ENCODE results near the gene POLH. TPM values are rescaled to one million over a fixed set of nuclear protein-coding genes. Genes with fewer than 3 reads are reported as not detected.

The POLH gene
- total RNA-seq, 2 donors from 2014 or later, result 5.5 to 6.2 TPM

DNA sequence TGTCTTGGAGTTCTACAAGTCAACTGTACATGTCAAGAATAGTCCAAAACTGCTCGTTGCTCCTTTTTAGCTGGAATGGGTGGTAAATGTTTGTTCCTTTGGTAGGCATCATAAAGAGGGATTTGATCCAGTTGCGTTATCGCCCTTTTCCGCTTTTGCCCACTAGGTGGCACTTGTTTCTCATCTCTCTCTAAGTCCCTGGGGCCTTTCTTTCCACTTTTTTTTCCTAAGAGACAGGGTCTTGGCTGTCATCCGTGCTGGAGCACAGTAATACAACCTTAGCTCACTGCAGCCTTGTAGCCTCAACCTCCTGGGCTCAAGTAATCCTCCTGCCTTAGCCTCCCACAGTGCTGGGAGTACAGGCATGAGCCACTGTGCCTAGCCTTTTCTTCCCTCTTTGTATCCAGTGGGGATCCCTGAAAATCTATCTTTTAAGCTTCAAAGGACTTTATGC lies 32.4 kb downstream of the POLH start:
- Histone ChIP-seq H3K4me3 (no peak overlapping the region), H3K36me3 (peaks cover 16% of the 10 kb centered on the region), H3K9me3 (no peaks in the 10 kb centered on the region), H3K27ac (no peak overlapping the region), H3K4me1 (no peaks in the 10 kb centered on the region), H3K27me3 (no peaks in the 10 kb centered on the region)
- DNase-seq (ENCODE audit: low spot score), result peak; percentile 73
- TF ChIP-seq, protein P1, sequence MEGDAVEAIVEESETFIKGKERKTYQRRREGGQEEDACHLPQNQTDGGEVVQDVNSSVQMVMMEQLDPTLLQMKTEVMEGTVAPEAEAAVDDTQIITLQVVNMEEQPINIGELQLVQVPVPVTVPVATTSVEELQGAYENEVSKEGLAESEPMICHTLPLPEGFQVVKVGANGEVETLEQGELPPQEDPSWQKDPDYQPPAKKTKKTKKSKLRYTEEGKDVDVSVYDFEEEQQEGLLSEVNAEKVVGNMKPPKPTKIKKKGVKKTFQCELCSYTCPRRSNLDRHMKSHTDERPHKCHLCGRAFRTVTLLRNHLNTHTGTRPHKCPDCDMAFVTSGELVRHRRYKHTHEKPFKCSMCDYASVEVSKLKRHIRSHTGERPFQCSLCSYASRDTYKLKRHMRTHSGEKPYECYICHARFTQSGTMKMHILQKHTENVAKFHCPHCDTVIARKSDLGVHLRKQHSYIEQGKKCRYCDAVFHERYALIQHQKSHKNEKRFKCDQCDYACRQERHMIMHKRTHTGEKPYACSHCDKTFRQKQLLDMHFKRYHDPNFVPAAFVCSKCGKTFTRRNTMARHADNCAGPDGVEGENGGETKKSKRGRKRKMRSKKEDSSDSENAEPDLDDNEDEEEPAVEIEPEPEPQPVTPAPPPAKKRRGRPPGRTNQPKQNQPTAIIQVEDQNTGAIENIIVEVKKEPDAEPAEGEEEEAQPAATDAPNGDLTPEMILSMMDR (IDR thresholded peaks at IDR 0.05), result peak; percentile 82 to 83

DNA sequence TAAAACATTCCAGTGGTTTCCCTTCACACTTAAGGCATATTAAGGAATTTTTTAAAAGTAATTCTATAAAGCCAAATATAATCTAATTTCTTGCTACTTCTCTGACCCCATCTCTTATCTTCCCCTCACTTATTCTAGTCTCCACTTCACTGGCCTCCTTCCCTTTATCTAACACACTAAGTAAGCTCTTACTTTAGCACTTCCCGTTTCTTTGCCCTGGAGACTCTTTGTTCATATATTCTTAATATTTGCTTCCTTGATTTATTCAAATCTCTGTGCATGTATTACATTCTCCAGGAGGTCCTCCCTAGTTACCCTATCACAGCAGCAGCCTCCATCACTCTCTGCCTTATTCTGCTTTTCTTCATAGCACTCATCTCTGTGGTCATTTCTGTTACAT lies 32.8 kb downstream of the POLH start:
- H3K4me1 ChIP-seq, result no peaks in the 10 kb centered on the region
- no peaks in the 10 kb centered on the region for H3K9me3 ChIP-seq
- TF ChIP-seq, protein P1 (IDR thresholded peaks at IDR 0.05), result no peak
- no peak overlapping the region for H3K27ac ChIP-seq
- H3K27me3 ChIP-seq, result no peaks in the 10 kb centered on the region
- H3K4me3 ChIP-seq, result no peak overlapping the region
- no peak for DNase-seq (ENCODE audit: low spot score)
- H3K36me3 ChIP-seq, result peaks cover 21% of the 10 kb centered on the region

- Histone ChIP-seq H3K9me3 (no peaks in the 10 kb centered on the region), H3K27me3 (no peaks in the 10 kb centered on the region), H3K4me3 (no peak overlapping the region), H3K36me3 (peaks cover 27% of the 10 kb centered on the region), H3K4me1 (no peaks in the 10 kb centered on the region), H3K27ac (no peak overlapping the region)
- no peak for DNase-seq (ENCODE audit: low spot score)
- TF ChIP-seq, protein P1 (IDR thresholded peaks at IDR 0.05), result no peak
These were observed 33.4 kb downstream of the POLH start for GRCh38 chr6:43609402-43609801.

DNA sequence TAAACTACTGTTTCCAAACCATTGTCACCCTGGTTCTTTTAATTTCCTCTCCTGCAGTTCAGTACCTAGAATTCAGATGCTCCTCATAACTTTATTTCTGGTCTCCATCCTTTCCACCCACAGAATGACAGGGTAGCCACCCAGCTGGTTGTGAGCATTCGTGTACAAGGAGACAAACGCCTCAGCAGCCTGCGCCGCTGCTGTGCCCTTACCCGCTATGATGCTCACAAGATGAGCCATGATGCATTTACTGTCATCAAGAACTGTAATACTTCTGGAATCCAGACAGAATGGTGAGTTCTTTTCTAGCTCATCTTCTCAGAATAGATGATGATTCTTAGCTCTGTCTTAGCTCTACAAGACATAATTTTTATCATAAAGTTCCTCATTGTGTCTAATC lies 34.4 kb downstream of the POLH start:
- peaks cover 27% of the 10 kb centered on the region for H3K36me3 ChIP-seq
- no peak for DNase-seq (ENCODE audit: low spot score)
- H3K4me3 ChIP-seq, result no peak overlapping the region
- no peak overlapping the region for H3K27ac ChIP-seq
- no peaks in the 10 kb centered on the region for H3K4me1 ChIP-seq
- no peaks in the 10 kb centered on the region for H3K9me3 ChIP-seq
- TF ChIP-seq, protein P1 (IDR thresholded peaks at IDR 0.05), result no peak
- H3K27me3 ChIP-seq, result no peaks in the 10 kb centered on the region

- no peaks in the 10 kb centered on the region for H3K27me3 ChIP-seq
- H3K36me3 ChIP-seq, result peaks cover 27% of the 10 kb centered on the region
- H3K4me3 ChIP-seq, result no peak overlapping the region
- no peaks in the 10 kb centered on the region for H3K9me3 ChIP-seq
- TF ChIP-seq, protein P1 (IDR thresholded peaks at IDR 0.05), result no peak
- DNase-seq (ENCODE audit: low spot score), result no peak
- H3K27ac ChIP-seq, result no peak overlapping the region
- H3K4me1 ChIP-seq, result no peaks in the 10 kb centered on the region
These were observed 37.9 kb downstream of the POLH start for GRCh38 chr6:43613721-43614395.

DNA sequence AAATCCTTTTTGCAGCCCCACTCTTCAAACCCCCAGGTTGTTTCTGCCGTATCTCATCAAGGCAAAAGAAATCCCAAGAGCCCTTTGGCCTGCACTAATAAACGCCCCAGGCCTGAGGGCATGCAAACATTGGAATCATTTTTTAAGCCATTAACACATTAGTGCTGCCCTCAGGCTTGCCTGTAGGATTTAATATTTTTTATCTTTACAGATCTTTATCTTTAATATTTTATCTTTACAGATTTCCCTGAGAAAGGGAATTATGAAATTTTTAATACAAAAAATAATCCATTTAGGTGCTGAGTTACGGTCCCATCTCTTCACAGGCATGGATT lies 38.4 kb downstream of the POLH start:
- Histone ChIP-seq H3K27me3 (no peaks in the 10 kb centered on the region), H3K36me3 (peaks cover 27% of the 10 kb centered on the region), H3K27ac (no peak overlapping the region), H3K4me1 (no peaks in the 10 kb centered on the region), H3K4me3 (no peak overlapping the region), H3K9me3 (no peaks in the 10 kb centered on the region)
- no peak for DNase-seq (ENCODE audit: low spot score)
- TF ChIP-seq, protein P1 (IDR thresholded peaks at IDR 0.05), result no peak
